Loucy (cell line): Measurements from ENCODE around the gene RBM39.

Experiments used
- CTCF ChIP-seq: fragments of 200-600 bp; sonication (generic); conservative IDR thresholded peaks from 2 replicates; pipeline ENCODE4 v1.5.1; 2014; ENCODE audit warnings: mild to moderate bottlenecking, antibody characterized with exemption, low read length
- EZH2phosphoT487 ChIP-seq: fragments of 200-600 bp; IDR thresholded peaks from 2 replicates; pipeline ENCODE4 v1.6.1; 2018; ENCODE audit warnings: antibody characterized with exemption, mild to moderate bottlenecking, moderate library complexity, borderline replicate concordance

GRCh38 chr20:35737865-35738333, 4.2 kb downstream of the RBM39 start:
- TF ChIP-seq CTCF (no peak), EZH2phosphoT487 (no peak)
